ENCODE measurements around the gene COMP.

DNA sequence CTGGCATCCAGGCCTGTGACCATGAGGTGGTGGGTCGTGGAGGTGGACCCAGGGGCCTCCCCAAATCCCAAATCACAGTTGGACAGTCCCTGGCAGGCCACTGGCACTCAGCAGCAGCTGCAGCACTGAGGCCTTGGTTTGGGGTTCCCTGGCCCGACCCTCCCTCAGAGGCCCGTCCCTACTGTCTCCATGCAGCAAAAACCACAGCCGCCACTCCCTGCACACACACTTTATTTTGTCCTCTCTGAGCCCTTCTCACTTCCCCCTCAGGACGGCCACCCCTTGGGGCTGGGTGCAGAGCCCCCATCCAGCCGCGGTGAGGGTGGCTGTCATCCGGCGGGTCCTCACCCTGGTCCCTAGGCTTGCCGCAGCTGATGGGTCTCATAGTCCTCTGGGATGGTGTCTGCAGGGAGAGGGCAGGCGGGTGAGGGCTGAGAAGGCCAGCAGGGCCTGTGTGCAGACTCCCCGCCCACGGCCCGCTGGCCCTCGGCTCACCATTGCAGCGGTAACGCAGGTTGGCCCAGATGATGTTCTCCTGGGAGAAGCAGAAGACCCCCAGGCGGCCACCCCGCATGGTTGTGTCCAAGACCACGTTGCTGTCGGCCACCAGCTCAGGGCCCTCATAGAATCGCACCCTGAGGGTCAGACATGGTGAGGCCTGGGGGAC is 8.4 kb downstream of the COMP start:
- TF ChIP-seq POLR2A (IDR thresholded peaks at IDR 0.05): no peak
- TF ChIP-seq, protein P1, sequence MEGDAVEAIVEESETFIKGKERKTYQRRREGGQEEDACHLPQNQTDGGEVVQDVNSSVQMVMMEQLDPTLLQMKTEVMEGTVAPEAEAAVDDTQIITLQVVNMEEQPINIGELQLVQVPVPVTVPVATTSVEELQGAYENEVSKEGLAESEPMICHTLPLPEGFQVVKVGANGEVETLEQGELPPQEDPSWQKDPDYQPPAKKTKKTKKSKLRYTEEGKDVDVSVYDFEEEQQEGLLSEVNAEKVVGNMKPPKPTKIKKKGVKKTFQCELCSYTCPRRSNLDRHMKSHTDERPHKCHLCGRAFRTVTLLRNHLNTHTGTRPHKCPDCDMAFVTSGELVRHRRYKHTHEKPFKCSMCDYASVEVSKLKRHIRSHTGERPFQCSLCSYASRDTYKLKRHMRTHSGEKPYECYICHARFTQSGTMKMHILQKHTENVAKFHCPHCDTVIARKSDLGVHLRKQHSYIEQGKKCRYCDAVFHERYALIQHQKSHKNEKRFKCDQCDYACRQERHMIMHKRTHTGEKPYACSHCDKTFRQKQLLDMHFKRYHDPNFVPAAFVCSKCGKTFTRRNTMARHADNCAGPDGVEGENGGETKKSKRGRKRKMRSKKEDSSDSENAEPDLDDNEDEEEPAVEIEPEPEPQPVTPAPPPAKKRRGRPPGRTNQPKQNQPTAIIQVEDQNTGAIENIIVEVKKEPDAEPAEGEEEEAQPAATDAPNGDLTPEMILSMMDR (IDR thresholded peaks at IDR 0.05): no peak
- no peak for TF ChIP-seq EP300 (IDR thresholded peaks at IDR 0.05)
- no peak for TF ChIP-seq POLR2AphosphoS5 (IDR thresholded peaks at IDR 0.05)

All from suprapubic skin (tissue), 4 donors.